Fibroblast of the aortic adventitia (primary cell): Measurements from ENCODE around the gene CDH12. TPM values are rescaled to one million over a fixed set of nuclear protein-coding genes. Genes with fewer than 3 reads are reported as not detected.

Source experiments
- DNase-seq: peaks from one replicate; pipeline ENCODE4 v3.0.0-alpha.2; 2010; ENCODE audit warnings: low read depth
- H3K4me3 ChIP-seq: 2 replicates; pipeline ENCODE4 v1.5.1; 2011; ENCODE audit warnings: low read depth, mild to moderate bottlenecking, control low read depth, low read length, moderate library complexity
- CTCF ChIP-seq: IDR thresholded peaks from 2 replicates; pipeline ENCODE4 v1.5.1; 2011; ENCODE audit warnings: mild to moderate bottlenecking, low read length, control low read depth, inconsistent platforms; ENCODE audit not compliant: insufficient read depth
- total RNA-seq: library from RNA; depleted of rRNA; stranded (reverse); fragments of >200 nt; gene quantifications from 2 replicates; pipeline ENCODE4 v1.2.3, GENCODE V29; 2012; ENCODE audit warnings: low replicate concordance

Gene CDH12
- total RNA-seq, 1 donor = 0.09 TPM

GRCh38 chr5:22678886-22679285 is 174.3 kb downstream of the CDH12 start:
- TF ChIP-seq CTCF = no peak
- no peak for DNase-seq
- H3K4me3 ChIP-seq = no peak overlapping the region

DNA sequence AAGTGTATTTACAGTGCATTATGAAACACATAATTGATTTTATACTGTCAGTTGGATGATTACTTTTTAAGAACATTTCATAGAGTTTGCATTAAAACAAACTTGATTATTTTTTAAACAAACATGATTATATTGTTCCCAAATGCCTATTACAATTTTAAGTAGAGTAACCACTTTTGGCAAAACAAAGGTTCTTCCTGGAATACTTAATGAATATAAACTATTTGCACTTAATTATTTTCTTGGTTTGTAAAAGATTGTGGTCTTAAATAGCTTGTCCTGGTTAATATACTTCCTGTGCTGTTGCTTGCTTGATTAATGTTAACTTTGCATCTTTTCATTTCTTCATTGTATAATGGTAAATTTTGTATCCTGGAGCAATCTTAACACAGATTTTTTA is 180.0 kb downstream of the CDH12 start:
- DNase-seq = no peak
- H3K4me3 ChIP-seq = no peak overlapping the region
- TF ChIP-seq CTCF = no peak

GRCh38 chr5:22669345-22669744 is 183.8 kb downstream of the CDH12 start:
- H3K4me3 ChIP-seq = no peak overlapping the region
- TF ChIP-seq CTCF = no peak
- no peak for DNase-seq

DNA sequence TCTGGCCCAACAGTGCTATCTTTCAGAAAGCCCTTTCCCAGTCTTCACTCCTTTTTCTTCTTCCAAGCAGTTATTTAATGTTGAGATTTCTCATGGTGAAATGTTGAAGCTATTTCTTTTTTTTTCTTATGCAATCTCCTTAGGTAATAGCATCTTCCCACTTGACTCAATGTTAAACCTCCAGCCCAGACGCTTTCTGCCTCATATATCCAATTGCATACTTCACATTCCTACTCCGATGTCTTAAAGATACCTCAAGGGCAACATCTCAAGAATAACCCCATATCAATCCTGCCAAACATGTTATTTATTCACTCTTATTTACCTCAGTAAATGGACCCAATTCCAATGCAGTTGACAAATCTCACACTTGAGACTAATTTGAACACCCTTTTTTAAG is 187.3 kb downstream of the CDH12 start:
- TF ChIP-seq CTCF = no peak
- DNase-seq = no peak
- no peak overlapping the region for H3K4me3 ChIP-seq

DNA sequence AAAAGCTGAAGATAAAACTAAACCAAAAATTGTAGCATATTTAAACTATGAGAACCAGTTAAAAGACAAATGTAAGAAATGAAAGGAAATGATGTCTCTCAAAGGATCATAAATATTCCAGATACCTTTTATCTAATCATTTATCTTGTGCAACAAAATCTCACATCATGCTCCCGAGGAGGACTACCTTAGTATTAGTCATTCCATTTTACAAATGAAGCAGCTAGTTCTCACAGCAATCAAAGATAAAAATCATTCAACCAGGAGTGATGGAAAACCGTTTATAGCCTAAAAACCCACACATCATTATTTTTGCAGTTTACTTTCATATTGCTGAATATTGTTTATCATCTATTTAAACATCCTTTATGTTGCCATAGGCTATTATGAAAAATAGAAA is 190.0 kb downstream of the CDH12 start:
- no peak overlapping the region for H3K4me3 ChIP-seq
- DNase-seq = no peak
- TF ChIP-seq CTCF = no peak

DNA sequence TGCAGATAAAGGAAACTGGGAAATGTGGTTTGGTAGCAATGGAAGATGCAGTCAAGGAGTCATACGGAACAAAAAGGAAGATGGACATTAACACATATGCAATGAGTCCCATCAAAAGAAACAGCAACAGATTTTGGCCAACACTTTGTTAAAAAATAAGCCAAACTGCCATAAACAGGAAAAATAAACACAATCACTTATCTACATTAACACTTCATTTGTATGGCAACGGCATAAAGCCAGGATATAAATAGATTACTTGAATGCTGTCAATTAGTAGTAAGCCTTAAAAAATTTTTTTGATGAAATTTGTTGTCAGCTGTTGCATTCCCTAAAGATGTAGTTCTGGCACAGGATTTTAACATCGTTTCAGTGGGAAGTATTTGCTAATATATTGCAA is 190.8 kb downstream of the CDH12 start:
- no peak for TF ChIP-seq CTCF

GRCh38 chr5:22651355-22651754 is 201.8 kb downstream of the CDH12 start:
- no peak for DNase-seq
- TF ChIP-seq CTCF = no peak
- no peak overlapping the region for H3K4me3 ChIP-seq

More for the DNA sequence above, 190.8 kb downstream of the CDH12 start:
- H3K4me3 ChIP-seq = no peak overlapping the region
- no peak for DNase-seq
